VCaP (cell line): Measurements from ENCODE around the gene TTC33.
A peak's percentile ranks its signal among the peaks of the same experiment; 100 is the strongest.

ENCODE experiments used
- H3K27ac ChIP-seq: fragments of 450-650 bp; 2 replicates; pipeline ENCODE4 v1.5.1; 2017
- TF ChIP-seq, protein P1 (sequence below): fragments of 450-650 bp; conservative IDR thresholded peaks from 2 replicates; pipeline ENCODE4 v1.5.1; 2017; ENCODE audit warnings: mild to moderate bottlenecking, moderate library complexity

TTC33 gene

DNA sequence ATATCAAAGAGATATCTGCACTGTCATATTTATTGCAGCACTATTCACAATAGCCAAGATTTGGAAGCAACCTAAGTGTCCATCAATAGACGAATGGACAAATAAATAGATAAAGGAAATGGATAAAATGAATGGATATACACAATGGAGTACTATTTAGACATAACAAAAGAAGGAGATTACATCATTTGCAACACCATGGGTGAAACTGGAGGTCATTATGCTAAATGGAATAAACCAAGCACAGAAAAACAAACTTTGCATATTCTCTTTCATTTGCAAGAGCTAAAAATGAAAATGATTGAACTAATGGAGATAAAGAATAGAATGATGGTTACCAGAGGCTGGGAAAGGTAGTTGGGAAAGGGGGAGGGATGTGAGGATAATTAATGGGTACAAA is 231.1 kb downstream of the TTC33 start:
- TF ChIP-seq, protein P1, sequence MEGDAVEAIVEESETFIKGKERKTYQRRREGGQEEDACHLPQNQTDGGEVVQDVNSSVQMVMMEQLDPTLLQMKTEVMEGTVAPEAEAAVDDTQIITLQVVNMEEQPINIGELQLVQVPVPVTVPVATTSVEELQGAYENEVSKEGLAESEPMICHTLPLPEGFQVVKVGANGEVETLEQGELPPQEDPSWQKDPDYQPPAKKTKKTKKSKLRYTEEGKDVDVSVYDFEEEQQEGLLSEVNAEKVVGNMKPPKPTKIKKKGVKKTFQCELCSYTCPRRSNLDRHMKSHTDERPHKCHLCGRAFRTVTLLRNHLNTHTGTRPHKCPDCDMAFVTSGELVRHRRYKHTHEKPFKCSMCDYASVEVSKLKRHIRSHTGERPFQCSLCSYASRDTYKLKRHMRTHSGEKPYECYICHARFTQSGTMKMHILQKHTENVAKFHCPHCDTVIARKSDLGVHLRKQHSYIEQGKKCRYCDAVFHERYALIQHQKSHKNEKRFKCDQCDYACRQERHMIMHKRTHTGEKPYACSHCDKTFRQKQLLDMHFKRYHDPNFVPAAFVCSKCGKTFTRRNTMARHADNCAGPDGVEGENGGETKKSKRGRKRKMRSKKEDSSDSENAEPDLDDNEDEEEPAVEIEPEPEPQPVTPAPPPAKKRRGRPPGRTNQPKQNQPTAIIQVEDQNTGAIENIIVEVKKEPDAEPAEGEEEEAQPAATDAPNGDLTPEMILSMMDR, result no peak
- H3K27ac ChIP-seq, result no peak overlapping the region

DNA sequence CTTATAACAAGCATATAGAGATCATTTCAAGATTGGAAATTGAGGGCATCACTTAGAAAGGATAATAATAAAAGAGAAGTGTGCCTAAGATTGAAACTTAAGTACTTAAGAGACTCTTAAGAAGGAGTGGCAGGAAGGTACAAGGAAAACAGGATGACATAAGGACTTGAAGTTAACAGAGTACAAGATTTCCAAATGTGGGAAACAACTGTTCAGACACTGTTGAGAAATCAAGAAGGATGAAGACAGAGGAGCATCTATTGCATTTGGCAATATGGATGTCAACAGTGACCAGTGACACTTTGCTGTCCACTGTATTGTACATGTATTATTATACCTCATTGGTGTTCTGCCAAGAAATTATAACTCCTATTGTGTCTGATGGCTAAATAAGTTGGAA is 233.8 kb downstream of the TTC33 start:
- peak overlapping the region; percentile 35 for H3K27ac ChIP-seq
- TF ChIP-seq, protein P1, result no peak

DNA sequence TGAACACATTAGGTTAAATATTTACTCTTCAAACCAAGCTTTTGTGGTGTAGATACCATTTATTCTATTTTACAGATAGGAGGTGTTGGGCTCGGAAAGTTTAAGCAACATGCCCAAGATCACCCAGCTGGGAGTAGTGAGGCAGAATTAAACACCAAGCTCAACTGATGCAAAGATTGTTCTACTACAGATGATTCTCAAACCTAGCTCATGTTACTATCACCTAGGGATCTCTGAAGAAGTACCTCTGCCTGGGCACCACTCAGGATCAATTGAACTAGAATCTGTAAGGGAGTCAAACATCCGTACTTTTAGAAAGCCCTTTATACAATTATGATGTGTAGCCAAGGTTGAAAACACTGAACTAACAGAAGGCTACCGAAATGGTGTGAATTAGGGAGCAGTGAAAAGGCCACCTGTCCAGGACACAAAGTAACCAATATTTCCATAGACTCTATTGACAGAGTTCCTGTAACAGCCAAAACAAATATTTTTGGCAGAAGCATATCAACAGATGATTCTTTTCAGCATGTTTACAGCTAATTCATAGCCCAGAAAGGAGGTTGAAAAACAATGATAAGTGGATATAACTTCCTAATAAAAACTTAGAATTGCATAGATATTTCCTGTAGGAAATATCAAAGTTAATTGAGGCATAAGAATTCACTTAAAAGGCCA is 234.5 kb downstream of the TTC33 start:
- TF ChIP-seq, protein P1, result no peak
- peak overlapping the region; percentile 35 for H3K27ac ChIP-seq

DNA sequence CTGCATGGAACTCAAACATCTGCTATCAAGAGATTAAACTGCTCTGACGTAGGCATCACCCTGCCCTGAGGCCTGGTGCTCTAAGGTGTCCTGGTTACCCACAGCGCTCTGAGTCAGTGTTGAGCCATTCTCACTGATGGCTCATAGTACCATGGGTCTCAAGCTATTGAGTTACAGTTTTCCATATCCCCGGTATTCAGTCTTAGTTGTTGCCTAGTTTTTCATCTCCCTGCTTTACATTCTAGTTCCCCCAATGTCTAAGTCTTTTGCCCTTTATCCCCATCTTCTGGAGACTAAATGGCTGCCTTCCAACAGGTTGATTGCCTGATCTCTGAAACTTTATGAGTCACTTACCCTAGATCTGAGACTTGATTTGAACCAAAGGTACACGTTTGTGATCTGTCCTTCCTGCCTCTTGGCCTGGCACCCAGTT is 237.3 kb downstream of the TTC33 start:
- TF ChIP-seq, protein P1, result no peak
- no peak overlapping the region for H3K27ac ChIP-seq

DNA sequence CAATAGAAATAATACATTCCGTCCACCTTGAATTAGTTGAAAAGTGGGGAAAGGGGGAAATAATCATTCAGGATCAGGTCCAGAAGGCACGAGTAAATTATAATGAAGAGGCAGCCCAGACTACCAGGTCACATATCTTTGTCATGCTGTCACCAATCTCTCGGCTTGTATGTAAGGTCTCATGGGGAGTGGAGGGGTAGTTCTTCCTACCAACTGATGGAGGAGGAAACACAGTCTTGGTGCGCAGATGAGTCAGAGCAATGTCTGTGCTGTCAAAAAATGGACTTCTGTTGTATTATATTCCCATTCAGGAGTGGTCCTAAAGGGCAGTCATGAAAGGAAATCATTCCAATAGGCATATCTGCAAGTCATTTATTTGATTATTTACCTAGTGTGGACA is 240.3 kb downstream of the TTC33 start:
- TF ChIP-seq, protein P1, result no peak
- no peak overlapping the region for H3K27ac ChIP-seq

DNA sequence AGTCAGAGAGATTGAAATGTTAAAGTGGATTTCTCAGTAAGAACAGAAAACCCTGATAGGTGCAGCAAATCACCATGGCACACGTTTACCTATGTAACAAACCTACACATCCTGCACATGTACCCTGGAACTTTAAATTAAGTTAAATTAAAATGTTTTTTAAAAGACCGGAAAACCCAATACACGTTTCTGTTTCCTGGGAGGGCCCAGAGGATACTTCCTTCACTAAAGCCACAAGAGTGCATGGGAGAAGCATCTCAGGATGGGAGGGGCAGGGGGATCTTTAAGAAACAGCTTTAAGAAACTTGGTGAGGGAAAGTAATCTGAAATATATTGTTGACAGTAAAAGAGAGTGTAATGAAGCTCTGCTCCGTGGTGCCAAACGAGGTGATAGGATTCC is 240.8 kb downstream of the TTC33 start:
- H3K27ac ChIP-seq, result no peak overlapping the region
- TF ChIP-seq, protein P1, result no peak

DNA sequence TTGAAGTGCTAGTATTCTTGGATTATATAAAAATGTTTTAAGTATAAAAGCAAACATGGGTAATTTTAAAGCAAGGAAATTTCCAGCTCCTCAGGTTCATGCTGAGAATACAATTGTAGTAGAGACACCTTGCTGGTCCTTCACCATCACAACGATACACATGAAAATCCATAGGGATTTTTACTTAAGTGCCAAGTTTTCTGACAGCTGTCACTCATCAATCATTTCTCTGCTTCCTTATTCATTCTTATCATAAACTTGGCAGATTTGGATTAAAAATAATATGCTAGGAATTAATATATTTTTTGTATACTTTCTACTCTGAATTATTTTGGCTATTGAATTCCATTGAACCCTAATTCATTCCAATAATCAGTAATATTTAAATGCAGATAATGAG is 244.0 kb downstream of the TTC33 start:
- H3K27ac ChIP-seq, result no peak overlapping the region
- TF ChIP-seq, protein P1, result no peak
